ENCODE data around the gene GJD3. TPM values are rescaled to one million over a fixed set of nuclear protein-coding genes. Genes with fewer than 3 reads are reported as not detected.

The GJD3 gene
- total RNA-seq, 2 donors from 2014 or later, result 1.3 TPM; not detected in 1

GRCh38 chr17:40360091-40360490, 4.4 kb downstream of the GJD3 start:
- ATAC-seq, result no peak
- H3K9me3 ChIP-seq, result no peaks in the 10 kb centered on the region
- no peaks in the 10 kb centered on the region for H3K27me3 ChIP-seq
- 75 to 93% methylated on average over 7 to 8 of the region's 8 CpGs for WGBS, 2 donors
- intact Hi-C loops (cut with DNase I), result loop anchor here (5.0 to 10.0 kb wide), 3 partner anchors 75 to 205 kb away; partner anchors contain the start of gene CCR7
- no peak overlapping the region for H3K27ac ChIP-seq
- no peak overlapping the region for H3K4me3 ChIP-seq
- TF ChIP-seq POLR2A (IDR thresholded peaks at IDR 0.05) (no peak), CTCF (IDR thresholded peaks at IDR 0.05) (no peak)
- peaks cover 0 to 2% of the 10 kb centered on the region in 2 donors for H3K36me3 ChIP-seq (replicated peaks in 1 of 2; ENCODE audit: insufficient read depth in 1 of 2, low read depth in 2 of 2)
- DNase-seq, result no peak
- H3K4me1 ChIP-seq, result peaks cover 21% of the 10 kb centered on the region

- Histone ChIP-seq H3K4me1 (peaks cover 18% of the 10 kb centered on the region), H3K9me3 (no peaks in the 10 kb centered on the region), H3K4me3 (no peak overlapping the region), H3K36me3 (replicated peaks in 1 of 2; ENCODE audit: insufficient read depth in 1 of 2, low read depth in 2 of 2) (peaks cover 0 to 2% of the 10 kb centered on the region in 2 donors), H3K27me3 (no peaks in the 10 kb centered on the region), H3K27ac (no peak overlapping the region)
- TF ChIP-seq CTCF (IDR thresholded peaks at IDR 0.05), result peak; percentile 91 to 99 (median 96)
- TF ChIP-seq POLR2A (IDR thresholded peaks at IDR 0.05), result no peak
- 9% methylated on average over 17 of the region's 17 CpGs for WGBS, 2 donors
- ATAC-seq, result peak; percentile 71
- DNase-seq, result peak; percentile 89 to 96 (median 90)
- intact Hi-C loops (cut with DNase I), result loop anchor here (10.0 kb wide), 1 partner anchor 154 kb away; no protein-coding TSS in a partner anchor
These were observed 6.1 kb downstream of the GJD3 start for GRCh38 chr17:40358323-40359038.

- ATAC-seq, result no peak
- TF ChIP-seq POLR2A (IDR thresholded peaks at IDR 0.05) (no peak), CTCF (IDR thresholded peaks at IDR 0.05) (no peak)
- peaks cover 0 to 5% of the 10 kb centered on the region in 2 donors for H3K36me3 ChIP-seq (replicated peaks in 1 of 2; ENCODE audit: insufficient read depth in 1 of 2, low read depth in 2 of 2)
- H3K4me1 ChIP-seq, result peaks cover 12% of the 10 kb centered on the region
- no peak for DNase-seq
- H3K27me3 ChIP-seq, result no peaks in the 10 kb centered on the region
- WGBS, 2 donors, result 46 to 55% methylated on average over 4 to 16 of the region's 19 CpGs
- intact Hi-C loops (cut with DNase I), result loop anchor here (10.0 kb wide), 1 partner anchor 152 kb away; no protein-coding TSS in a partner anchor
- H3K27ac ChIP-seq, result no peak overlapping the region
- no peaks in the 10 kb centered on the region for H3K9me3 ChIP-seq
- H3K4me3 ChIP-seq, result no peak overlapping the region
These were observed 7.3 kb downstream of the GJD3 start for GRCh38 chr17:40356990-40357881.

GRCh38 chr17:40355804-40356758, 8.5 kb downstream of the GJD3 start:
- TF ChIP-seq POLR2A (IDR thresholded peaks at IDR 0.05) (no peak), CTCF (IDR thresholded peaks at IDR 0.05) (no peak)
- intact Hi-C loops (cut with DNase I), result loop anchor here (10.0 kb wide), 1 partner anchor 151 kb away; no protein-coding TSS in a partner anchor
- Histone ChIP-seq H3K27me3 (no peaks in the 10 kb centered on the region), H3K4me1 (peaks cover 12% of the 10 kb centered on the region), H3K9me3 (no peaks in the 10 kb centered on the region), H3K27ac (no peak overlapping the region), H3K4me3 (no peak overlapping the region), H3K36me3 (replicated peaks in 1 of 2; ENCODE audit: insufficient read depth in 1 of 2, low read depth in 2 of 2) (peaks cover 0 to 10% of the 10 kb centered on the region in 2 donors)
- DNase-seq, result no peak
- WGBS, 2 donors, result 74 to 84% methylated on average over 19 to 25 of the region's 33 CpGs
- no peak for ATAC-seq

Data from body of pancreas (tissue), 4 donors.